LNCAP (cell line): ENCODE results near the gene NOS2.

Experiments used
- TF ChIP-seq, protein P1 (sequence below): fragments of 450-650 bp; IDR thresholded peaks from 2 replicates; pipeline ENCODE4 v1.5.1; 2017; ENCODE audit warnings: mild to moderate bottlenecking

NOS2 gene

DNA sequence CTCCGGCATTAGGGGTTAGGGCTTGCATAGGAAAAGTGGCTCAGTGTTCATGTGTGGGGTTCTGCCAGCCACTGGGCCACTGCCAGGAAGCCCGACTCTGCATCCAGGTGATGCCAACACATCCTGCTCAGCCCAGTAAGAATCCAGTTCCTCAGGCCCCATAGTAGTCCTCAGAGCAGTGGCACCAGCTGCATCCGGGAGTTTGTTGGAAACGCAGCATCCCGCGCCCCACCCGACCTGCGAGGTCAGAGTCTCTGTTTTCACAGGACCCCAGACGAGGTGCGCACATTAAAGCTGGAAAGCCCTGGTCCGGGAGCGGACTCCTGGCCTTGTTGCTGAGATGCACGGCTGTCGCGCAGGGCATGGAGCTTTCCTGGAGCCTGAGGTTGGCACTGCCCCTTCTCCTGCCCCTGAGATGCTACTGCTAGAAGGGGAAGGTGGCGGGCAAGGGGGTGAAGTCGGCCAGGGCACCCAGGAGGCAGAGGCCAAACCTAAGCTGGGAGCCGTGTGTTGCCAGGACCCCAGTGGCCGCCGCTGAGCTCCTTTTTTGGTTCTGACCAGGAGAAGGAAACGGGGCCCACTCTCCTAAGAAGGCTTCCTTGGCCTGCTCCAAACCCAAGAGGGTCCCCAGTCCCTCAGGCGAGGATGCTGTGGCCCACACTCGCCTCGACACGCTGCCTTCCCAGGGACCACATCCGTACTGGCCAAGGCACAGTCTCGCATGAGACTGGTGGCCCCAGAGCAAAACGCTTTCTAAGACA, 44.4 kb downstream of the NOS2 start:
- TF ChIP-seq, protein P1, sequence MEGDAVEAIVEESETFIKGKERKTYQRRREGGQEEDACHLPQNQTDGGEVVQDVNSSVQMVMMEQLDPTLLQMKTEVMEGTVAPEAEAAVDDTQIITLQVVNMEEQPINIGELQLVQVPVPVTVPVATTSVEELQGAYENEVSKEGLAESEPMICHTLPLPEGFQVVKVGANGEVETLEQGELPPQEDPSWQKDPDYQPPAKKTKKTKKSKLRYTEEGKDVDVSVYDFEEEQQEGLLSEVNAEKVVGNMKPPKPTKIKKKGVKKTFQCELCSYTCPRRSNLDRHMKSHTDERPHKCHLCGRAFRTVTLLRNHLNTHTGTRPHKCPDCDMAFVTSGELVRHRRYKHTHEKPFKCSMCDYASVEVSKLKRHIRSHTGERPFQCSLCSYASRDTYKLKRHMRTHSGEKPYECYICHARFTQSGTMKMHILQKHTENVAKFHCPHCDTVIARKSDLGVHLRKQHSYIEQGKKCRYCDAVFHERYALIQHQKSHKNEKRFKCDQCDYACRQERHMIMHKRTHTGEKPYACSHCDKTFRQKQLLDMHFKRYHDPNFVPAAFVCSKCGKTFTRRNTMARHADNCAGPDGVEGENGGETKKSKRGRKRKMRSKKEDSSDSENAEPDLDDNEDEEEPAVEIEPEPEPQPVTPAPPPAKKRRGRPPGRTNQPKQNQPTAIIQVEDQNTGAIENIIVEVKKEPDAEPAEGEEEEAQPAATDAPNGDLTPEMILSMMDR = no peak

DNA sequence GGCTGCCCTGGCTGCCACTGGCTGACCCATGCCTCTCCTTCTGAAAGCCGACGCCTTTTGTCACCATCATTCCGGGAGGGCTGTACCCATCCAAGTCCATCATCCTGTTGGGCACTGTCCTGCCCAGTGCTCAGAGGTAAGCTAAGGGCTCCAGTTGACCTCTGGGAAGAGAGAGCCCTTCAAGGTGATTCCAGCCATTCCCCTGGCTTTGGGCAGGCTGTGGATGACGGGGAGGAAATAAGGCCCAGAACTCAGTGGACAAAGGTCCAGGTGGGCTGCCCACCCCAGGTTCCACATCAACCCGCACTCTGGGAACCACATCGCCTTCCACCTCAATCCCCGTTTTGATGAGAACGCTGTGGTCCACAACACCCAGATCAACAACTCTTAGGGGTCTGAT, 45.8 kb downstream of the NOS2 start:
- TF ChIP-seq, protein P1 = no peak

DNA sequence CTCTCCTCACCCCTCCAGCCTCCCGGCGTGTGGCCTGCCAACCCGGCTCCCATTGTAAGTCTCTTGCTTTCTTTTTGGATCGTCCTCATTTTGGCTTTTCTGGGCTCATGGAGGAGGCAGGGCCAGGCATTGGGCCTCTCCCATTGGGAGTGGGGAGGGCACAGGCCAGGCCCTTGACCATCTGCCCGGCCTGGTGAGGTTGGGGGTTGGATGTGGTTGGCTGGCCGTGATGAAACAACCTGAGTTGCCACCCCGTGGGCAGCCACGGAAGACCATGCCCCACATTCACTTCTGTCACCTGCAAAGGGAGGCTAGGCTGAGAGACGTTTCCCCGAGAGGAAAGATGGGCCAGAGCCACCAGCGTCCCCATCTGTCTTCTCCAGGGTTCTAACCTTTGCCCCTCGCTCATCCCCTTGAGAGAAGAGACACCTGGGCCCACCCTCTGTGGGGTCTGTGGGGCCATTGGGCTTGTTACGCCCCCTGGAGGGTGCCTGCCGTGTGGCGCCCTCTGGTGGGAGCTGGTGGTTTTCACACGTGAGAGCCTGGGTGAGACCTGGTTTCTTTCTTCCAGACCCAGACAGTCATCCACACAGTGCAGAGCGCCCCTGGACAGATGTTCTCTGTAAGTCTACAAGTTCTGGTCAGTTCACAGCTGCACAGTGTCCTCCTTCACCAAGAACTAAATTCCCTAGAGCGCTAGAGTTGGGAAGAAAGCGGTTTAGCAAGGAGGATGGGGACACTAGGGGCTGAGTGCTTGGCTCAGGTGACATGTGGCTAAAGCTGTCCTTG, 47.3 kb downstream of the NOS2 start:
- TF ChIP-seq, protein P1 = peak; percentile 21; the same call in 1 of the 2 replicates

DNA sequence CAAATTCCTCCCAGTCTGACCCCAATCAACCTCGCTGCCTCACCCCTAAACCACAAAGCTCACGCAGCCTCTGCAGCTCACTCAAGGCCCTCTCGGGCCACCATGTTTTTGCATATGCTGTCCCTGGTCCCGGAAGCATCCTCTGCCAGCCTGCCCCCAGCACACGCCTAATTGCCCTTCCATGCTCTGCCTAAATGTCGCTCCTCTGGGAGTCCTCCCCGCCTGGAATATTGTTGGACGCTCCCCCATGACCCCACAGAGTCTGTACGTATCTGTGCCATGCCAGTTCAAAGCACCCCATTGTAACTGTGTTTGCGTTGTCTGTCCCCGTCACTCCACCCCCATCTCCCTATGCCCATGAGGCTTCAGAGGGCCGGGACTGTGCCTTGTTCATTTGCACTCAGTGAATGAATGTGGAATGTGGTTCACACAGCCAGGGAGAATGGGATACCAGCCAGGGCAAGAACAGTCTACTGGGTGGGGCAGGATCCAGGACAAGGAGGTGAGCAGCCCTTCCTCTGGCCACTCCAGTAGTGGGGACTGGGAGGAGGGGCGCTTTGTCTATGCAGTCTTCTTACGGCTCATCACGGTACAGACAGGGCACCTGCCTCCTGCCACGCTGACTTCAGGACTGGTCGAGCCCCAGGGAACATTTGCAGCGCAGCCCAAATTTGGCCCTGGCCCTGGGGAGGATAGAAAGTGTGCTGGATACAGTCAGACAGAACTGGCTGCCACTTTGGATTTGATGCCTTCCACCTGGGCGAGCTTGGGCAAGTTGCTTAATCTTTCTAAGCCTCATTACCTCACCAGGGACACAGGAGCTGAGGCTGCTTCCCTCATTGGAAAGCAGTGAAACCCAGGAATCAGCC, 48.5 kb downstream of the NOS2 start:
- TF ChIP-seq, protein P1 = no peak

DNA sequence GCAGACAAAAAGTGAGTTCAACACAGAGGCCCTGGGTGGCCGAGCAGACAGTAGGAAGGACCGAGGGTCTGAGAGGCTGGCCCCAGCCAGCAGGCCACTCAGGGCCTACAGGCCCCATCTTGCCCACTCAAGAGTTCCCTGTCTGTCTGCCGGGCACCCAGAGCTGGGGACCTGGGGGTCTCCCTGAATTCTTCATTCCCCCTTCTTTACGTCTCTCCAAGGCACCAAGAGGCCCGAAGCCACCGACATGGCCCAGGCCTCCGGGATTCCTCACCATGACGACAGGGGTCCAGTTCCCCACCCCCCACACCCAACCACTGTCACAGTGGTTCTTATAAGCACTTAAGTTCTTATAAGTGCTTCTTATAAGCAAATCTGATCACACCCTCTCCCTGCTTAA, 49.2 kb downstream of the NOS2 start:
- TF ChIP-seq, protein P1 = no peak

DNA sequence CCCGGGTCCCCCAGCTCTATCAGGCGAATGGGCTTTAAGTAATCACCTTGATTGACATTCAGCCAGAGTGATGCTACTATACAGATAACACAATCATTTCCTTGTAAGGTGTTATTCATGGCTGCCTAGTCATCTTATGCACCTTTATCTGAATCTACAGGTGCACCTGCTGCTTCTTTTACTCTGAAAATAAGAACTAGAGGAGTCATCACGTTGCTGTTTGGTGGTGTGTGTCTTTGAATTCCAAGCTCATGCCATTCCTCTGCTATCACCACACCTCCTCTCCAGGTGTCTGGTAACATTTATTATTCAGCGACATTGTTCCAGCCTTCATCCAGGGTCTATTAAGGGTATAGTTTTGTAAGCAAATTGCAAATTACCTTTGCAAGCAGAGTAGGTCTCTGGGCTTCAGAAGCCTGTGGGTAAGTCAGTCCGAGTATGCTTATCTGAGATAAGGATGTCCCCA, 51.9 kb downstream of the NOS2 start:
- TF ChIP-seq, protein P1 = no peak
